Smooth muscle cell (in vitro differentiated cells): ENCODE data around the gene LYL1. TPM values are rescaled to one million over a fixed set of nuclear protein-coding genes. Genes with fewer than 3 reads are reported as not detected.

ENCODE experiments used
- DNase-seq: peaks from one replicate; lab custom pipeline; 2025; ENCODE audit not compliant: unreplicated experiment; lab: John Stamatoyannopoulos, UW
- H2AFZ ChIP-seq: fragments of 200-600 bp; sonication (generic); 2 replicates; pipeline ENCODE4 v1.6.0; 2016; ENCODE audit warnings: antibody characterized with exemption, low read depth, mild to moderate bottlenecking
- H3F3A ChIP-seq: fragments of 200-600 bp; sonication (generic); 2 replicates; pipeline ENCODE4 v1.6.0; 2017; ENCODE audit warnings: antibody characterized with exemption, low read depth
- H3K27ac ChIP-seq: fragments of 200-600 bp; sonication (generic); 2 replicates; pipeline ENCODE4 v1.5.1; 2016; ENCODE audit warnings: low read depth, mild to moderate bottlenecking
- H3K27me3 ChIP-seq: fragments of 200-600 bp; sonication (generic); 2 replicates; pipeline ENCODE4 v1.6.1; 2016; ENCODE audit warnings: low read depth, mild to moderate bottlenecking
- H3K36me3 ChIP-seq: fragments of 200-600 bp; sonication (generic); 2 replicates; pipeline ENCODE4 v1.5.1; 2016; ENCODE audit warnings: low read depth
- H3K4me1 ChIP-seq: fragments of 200-600 bp; sonication (generic); 2 replicates; pipeline ENCODE4 v1.5.1; 2016; ENCODE audit warnings: low read depth
- H3K4me2 ChIP-seq: fragments of 200-600 bp; sonication (generic); 2 replicates; pipeline ENCODE4 v1.6.0; 2016; ENCODE audit warnings: mild to moderate bottlenecking
- H3K4me3 ChIP-seq: fragments of 200-600 bp; sonication (generic); 2 replicates; pipeline ENCODE4 v1.5.1; 2016; ENCODE audit warnings: mild to moderate bottlenecking
- H3K79me2 ChIP-seq: fragments of 200-600 bp; sonication (generic); 2 replicates; pipeline ENCODE4 v1.6.0; 2016; ENCODE audit warnings: low read depth, mild to moderate bottlenecking
- H3K9ac ChIP-seq: fragments of 200-600 bp; sonication (generic); 2 replicates; pipeline ENCODE4 v1.6.0; 2016; ENCODE audit warnings: low read depth
- H3K9me3 ChIP-seq: fragments of 200-600 bp; sonication (generic); replicated peaks from 2 replicates; pipeline ENCODE4 v1.5.1; 2016; ENCODE audit warnings: low read depth
- H4K20me1 ChIP-seq: fragments of 200-600 bp; sonication (generic); 2 replicates; pipeline ENCODE4 v1.6.0; 2016; ENCODE audit warnings: low read depth
- CTCF ChIP-seq: fragments of 200-600 bp; sonication (generic); IDR thresholded peaks from 2 replicates; pipeline ENCODE4 v1.5.1; 2017; ENCODE audit warnings: borderline replicate concordance, mild to moderate bottlenecking, antibody characterized with exemption; ENCODE audit not compliant: insufficient read depth, poor library complexity, severe bottlenecking
- WGBS: methylation state at CpG from one replicate; pipeline ENCODE4 v1.1.7; 2016; ENCODE audit warnings: low lambda C conversion rate; 5-methylcytosine and 5-hydroxymethylcytosine counted together
- polyA plus RNA-seq: library from polyadenylated mRNA; unstranded; fragments of >200 nt; fragmentation: Nextera tagmentation; extraction: Ambion mirVana; gene quantifications from 2 replicates; pipeline ENCODE4 v1.2.1, GENCODE V29; 2016
- total RNA-seq: library from RNA; depleted of rRNA; stranded (reverse); fragments of >200 nt; gene quantifications from 2 replicates; pipeline ENCODE4 v1.2.3, GENCODE V29; 2014

The LYL1 gene
- total and polyA plus RNA-seq, 2 experiments from 2014 or later: 2.8 to 3.2 TPM

- peaks cover 96% of the 10 kb centered on the region for H3K79me2 ChIP-seq
- peak overlapping the region; percentile 68 for H3K9ac ChIP-seq
- H3K4me1 ChIP-seq: peaks cover 26% of the 10 kb centered on the region
- no peak overlapping the region for H3K4me3 ChIP-seq
- TF ChIP-seq CTCF: no peak
- no peaks in the 10 kb centered on the region for H3K36me3 ChIP-seq
- no peak for DNase-seq
- peak overlapping the region; percentile 87 for H3K27ac ChIP-seq
- 85% methylated on average over 20 of the region's 20 CpGs for WGBS
- peaks cover 95% of the 10 kb centered on the region for H4K20me1 ChIP-seq
- H3F3A ChIP-seq: no peaks in the 10 kb centered on the region
- H3K27me3 ChIP-seq: no peaks in the 10 kb centered on the region
- peak overlapping the region; percentile 41 for H3K4me2 ChIP-seq
- no peaks in the 10 kb centered on the region for H3K9me3 ChIP-seq
- no peak overlapping the region for H2AFZ ChIP-seq
Measured at GRCh38 chr19:13122980-13123957, 20.6 kb upstream of the LYL1 start.

- TF ChIP-seq CTCF: no peak
- Histone ChIP-seq H3K27me3 (no peaks in the 10 kb centered on the region), H3K9ac (peak overlapping the region; percentile 68), H3K4me3 (no peak overlapping the region), H3K79me2 (peaks cover 87% of the 10 kb centered on the region), H2AFZ (no peak overlapping the region), H3K9me3 (no peaks in the 10 kb centered on the region), H3F3A (no peaks in the 10 kb centered on the region), H3K27ac (peak overlapping the region; percentile 87), H4K20me1 (peaks cover 86% of the 10 kb centered on the region), H3K4me1 (peaks cover 26% of the 10 kb centered on the region), H3K36me3 (no peaks in the 10 kb centered on the region), H3K4me2 (peak overlapping the region; percentile 44)
- 43% methylated on average over 12 of the region's 13 CpGs for WGBS
- peak; percentile 14 for DNase-seq
Measured at GRCh38 chr19:13122275-13122878, 19.7 kb upstream of the LYL1 start.

- WGBS: 82% methylated on average over 18 of the region's 18 CpGs
- peak overlapping the region; percentile 44 for H3K4me2 ChIP-seq
- H3K4me1 ChIP-seq: peaks cover 26% of the 10 kb centered on the region
- H3K79me2 ChIP-seq: peaks cover 81% of the 10 kb centered on the region
- peaks cover 80% of the 10 kb centered on the region for H4K20me1 ChIP-seq
- H3K27ac ChIP-seq: peak overlapping the region; percentile 87
- no peaks in the 10 kb centered on the region for H3F3A ChIP-seq
- H3K27me3 ChIP-seq: no peaks in the 10 kb centered on the region
- H2AFZ ChIP-seq: no peak overlapping the region
- H3K4me3 ChIP-seq: no peak overlapping the region
- no peaks in the 10 kb centered on the region for H3K36me3 ChIP-seq
- H3K9ac ChIP-seq: peak overlapping the region; percentile 67
- TF ChIP-seq CTCF: no peak
- no peak for DNase-seq
- H3K9me3 ChIP-seq: no peaks in the 10 kb centered on the region
Measured at GRCh38 chr19:13121551-13122274, 19.1 kb upstream of the LYL1 start.
